ENCODE results near the gene COL6A1.
"Not testable (repeated sequence)": the region's sequence is repeated elsewhere in the genome, so short reads cannot be mapped to it uniquely, and the experiment has no call there.

Gene COL6A1

GRCh38 chr21:46041183-46041582 is 59.6 kb downstream of the COL6A1 start:
- Histone ChIP-seq H3K36me3 (ENCODE audit: control insufficient read depth in 4 of 4, insufficient read depth in 4 of 4, low read length in 3 of 4) (no peaks in the 10 kb centered on the region), H3K4me3 (ENCODE audit: control insufficient read depth in 1 of 7, extremely low read depth in 1 of 7, insufficient read depth in 4 of 7, low read depth in 2 of 7, low read length in 6 of 7) (no peak overlapping the region), H3K9me3 (ENCODE audit: control extremely low read depth in 1 of 5, control insufficient read depth in 4 of 5, insufficient read depth in 2 of 5, low read depth in 1 of 5, low read length in 4 of 5) (no peaks in the 10 kb centered on the region), H3K4me1 (ENCODE audit: control extremely low read depth in 1 of 4, control insufficient read depth in 4 of 4, insufficient read depth in 4 of 4, low read length in 3 of 4) (no peaks in the 10 kb centered on the region), H3K27me3 (replicated peaks in 2 of 5; ENCODE audit: control insufficient read depth in 4 of 5, insufficient read depth in 5 of 5, low read length in 4 of 5) (peaks cover 0 to 2% (median 0%) of the 10 kb centered on the region in 5 experiments), H3K27ac (ENCODE audit: insufficient read depth in 1 of 2, low read depth in 1 of 2, low read length in 2 of 2, poor library complexity in 1 of 2, severe bottlenecking in 2 of 2) (no peak overlapping the region)
- DNase-seq = no peak
- CTCF ChIA-PET = interaction anchor here (1.1 kb wide), 1 partner anchor 32 kb away, joined by 3 read pairs; no protein-coding TSS in a partner anchor
- 97% methylated on average over 10 of the region's 10 CpGs for WGBS (ENCODE audit: insufficient coverage)
- POLR2A ChIA-PET = no interaction called here

- Histone ChIP-seq H3K4me3 (ENCODE audit: control insufficient read depth in 1 of 7, extremely low read depth in 1 of 7, insufficient read depth in 4 of 7, low read depth in 2 of 7, low read length in 6 of 7) (no peak overlapping the region), H3K4me1 (ENCODE audit: control extremely low read depth in 1 of 4, control insufficient read depth in 4 of 4, insufficient read depth in 4 of 4, low read length in 3 of 4) (no peaks in the 10 kb centered on the region), H3K9me3 (ENCODE audit: control extremely low read depth in 1 of 5, control insufficient read depth in 4 of 5, insufficient read depth in 2 of 5, low read depth in 1 of 5, low read length in 4 of 5) (peaks cover 0 to 12% (median 7%) of the 10 kb centered on the region in 5 experiments), H3K27me3 (replicated peaks in 2 of 5; ENCODE audit: control insufficient read depth in 4 of 5, insufficient read depth in 5 of 5, low read length in 4 of 5) (peaks cover 0 to 6% (median 0%) of the 10 kb centered on the region in 5 experiments), H3K27ac (ENCODE audit: insufficient read depth in 1 of 2, low read depth in 1 of 2, low read length in 2 of 2, poor library complexity in 1 of 2, severe bottlenecking in 2 of 2) (no peak overlapping the region), H3K36me3 (ENCODE audit: control insufficient read depth in 4 of 4, insufficient read depth in 4 of 4, low read length in 3 of 4) (no peaks in the 10 kb centered on the region)
- DNase-seq = no peak
- WGBS (ENCODE audit: insufficient coverage) = no CpG with 5 or more reads among the region's 2 CpGs
- ChIA-PET CTCF (no interaction called here), POLR2A (no interaction called here)
These were observed 63.6 kb downstream of the COL6A1 start for GRCh38 chr21:46045154-46045553.

GRCh38 chr21:46046471-46046870 is 64.9 kb downstream of the COL6A1 start:
- POLR2A ChIA-PET = interaction anchor here (0.8 kb wide), 1 partner anchor 76 kb away, joined by 3 read pairs; no protein-coding TSS in a partner anchor
- Histone ChIP-seq H3K36me3 (ENCODE audit: control insufficient read depth in 4 of 4, insufficient read depth in 4 of 4, low read length in 3 of 4) (no peaks in the 10 kb centered on the region), H3K4me1 (ENCODE audit: control extremely low read depth in 1 of 4, control insufficient read depth in 4 of 4, insufficient read depth in 4 of 4, low read length in 3 of 4) (no peaks in the 10 kb centered on the region), H3K9me3 (ENCODE audit: control extremely low read depth in 1 of 5, control insufficient read depth in 4 of 5, insufficient read depth in 2 of 5, low read depth in 1 of 5, low read length in 4 of 5) (peaks cover 0 to 15% (median 7%) of the 10 kb centered on the region in 5 experiments), H3K4me3 (ENCODE audit: control insufficient read depth in 1 of 7, extremely low read depth in 1 of 7, insufficient read depth in 4 of 7, low read depth in 2 of 7, low read length in 6 of 7) (no peak overlapping the region), H3K27ac (ENCODE audit: insufficient read depth in 1 of 2, low read depth in 1 of 2, low read length in 2 of 2, poor library complexity in 1 of 2, severe bottlenecking in 2 of 2) (no peak overlapping the region), H3K27me3 (replicated peaks in 2 of 5; ENCODE audit: control insufficient read depth in 4 of 5, insufficient read depth in 5 of 5, low read length in 4 of 5) (peaks cover 0 to 7% (median 0%) of the 10 kb centered on the region in 5 experiments)
- DNase-seq = no peak
- whole genome bisulfite sequencing (ENCODE audit: insufficient coverage) = 93% methylated on average over 8 of the region's 12 CpGs
- CTCF ChIA-PET = no interaction called here

- CTCF ChIA-PET = not testable (repeated sequence)
These were observed 65.3 kb downstream of the COL6A1 start for GRCh38 chr21:46046906-46047305.

GRCh38 chr21:46048926-46049889 is 67.6 kb downstream of the COL6A1 start:
- no peak for DNase-seq
- no peaks in the 10 kb centered on the region for H3K36me3 ChIP-seq (ENCODE audit: control insufficient read depth in 4 of 4, insufficient read depth in 4 of 4, low read length in 3 of 4)
- 86% methylated on average over 21 of the region's 27 CpGs for WGBS (ENCODE audit: insufficient coverage)
- ChIA-PET POLR2A (no interaction called here), CTCF (interaction anchor here (1.1 kb wide), 1 partner anchor 10 kb away, joined by 3 read pairs; no protein-coding TSS in a partner anchor)
- no peaks in the 10 kb centered on the region for H3K4me1 ChIP-seq (ENCODE audit: control extremely low read depth in 1 of 4, control insufficient read depth in 4 of 4, insufficient read depth in 4 of 4, low read length in 3 of 4)
- H3K27ac ChIP-seq (ENCODE audit: insufficient read depth in 1 of 2, low read depth in 1 of 2, low read length in 2 of 2, poor library complexity in 1 of 2, severe bottlenecking in 2 of 2) = no peak overlapping the region
- peaks cover 0 to 18% (median 1%) of the 10 kb centered on the region in 5 experiments for H3K27me3 ChIP-seq (replicated peaks in 2 of 5; ENCODE audit: control insufficient read depth in 4 of 5, insufficient read depth in 5 of 5, low read length in 4 of 5)
- H3K9me3 ChIP-seq (ENCODE audit: control extremely low read depth in 1 of 5, control insufficient read depth in 4 of 5, insufficient read depth in 2 of 5, low read depth in 1 of 5, low read length in 4 of 5) = peaks cover 0 to 25% (median 12%) of the 10 kb centered on the region in 5 experiments
- no peak overlapping the region for H3K4me3 ChIP-seq (ENCODE audit: control insufficient read depth in 1 of 7, extremely low read depth in 1 of 7, insufficient read depth in 4 of 7, low read depth in 2 of 7, low read length in 6 of 7)

More at GRCh38 chr21:46046906-46047305, 65.3 kb downstream of the COL6A1 start:
- H3K27ac ChIP-seq (ENCODE audit: insufficient read depth in 1 of 2, low read depth in 1 of 2, low read length in 2 of 2, poor library complexity in 1 of 2, severe bottlenecking in 2 of 2); H3K4me3 ChIP-seq (ENCODE audit: control insufficient read depth in 1 of 7, extremely low read depth in 1 of 7, insufficient read depth in 4 of 7, low read depth in 2 of 7, low read length in 6 of 7); H3K27me3 ChIP-seq (replicated peaks in 2 of 5; ENCODE audit: control insufficient read depth in 4 of 5, insufficient read depth in 5 of 5, low read length in 4 of 5); H3K36me3 ChIP-seq (ENCODE audit: control insufficient read depth in 4 of 4, insufficient read depth in 4 of 4, low read length in 3 of 4); POLR2A ChIA-PET; H3K4me1 ChIP-seq (ENCODE audit: control extremely low read depth in 1 of 4, control insufficient read depth in 4 of 4, insufficient read depth in 4 of 4, low read length in 3 of 4); DNase-seq: not testable (repeated sequence)
- 84% methylated on average over 5 of the region's 12 CpGs for WGBS (ENCODE audit: insufficient coverage)
- peaks cover 0 to 15% (median 7%) of the 10 kb centered on the region in 5 experiments for H3K9me3 ChIP-seq (ENCODE audit: control extremely low read depth in 1 of 5, control insufficient read depth in 4 of 5, insufficient read depth in 2 of 5, low read depth in 1 of 5, low read length in 4 of 5)

- CTCF ChIA-PET = no interaction called here
- POLR2A ChIA-PET = no interaction called here
- Histone ChIP-seq H3K27ac (ENCODE audit: insufficient read depth in 1 of 2, low read depth in 1 of 2, low read length in 2 of 2, poor library complexity in 1 of 2, severe bottlenecking in 2 of 2) (no peak overlapping the region), H3K27me3 (replicated peaks in 2 of 5; ENCODE audit: control insufficient read depth in 4 of 5, insufficient read depth in 5 of 5, low read length in 4 of 5) (peaks cover 0 to 18% (median 1%) of the 10 kb centered on the region in 5 experiments), H3K4me1 (ENCODE audit: control extremely low read depth in 1 of 4, control insufficient read depth in 4 of 4, insufficient read depth in 4 of 4, low read length in 3 of 4) (no peaks in the 10 kb centered on the region), H3K4me3 (ENCODE audit: control insufficient read depth in 1 of 7, extremely low read depth in 1 of 7, insufficient read depth in 4 of 7, low read depth in 2 of 7, low read length in 6 of 7) (no peak overlapping the region), H3K9me3 (ENCODE audit: control extremely low read depth in 1 of 5, control insufficient read depth in 4 of 5, insufficient read depth in 2 of 5, low read depth in 1 of 5, low read length in 4 of 5) (peaks cover 0 to 25% (median 12%) of the 10 kb centered on the region in 5 experiments), H3K36me3 (ENCODE audit: control insufficient read depth in 4 of 4, insufficient read depth in 4 of 4, low read length in 3 of 4) (no peaks in the 10 kb centered on the region)
- DNase-seq = no peak
- WGBS (ENCODE audit: insufficient coverage) = 94% methylated on average over 30 of the region's 33 CpGs
These were observed 68.5 kb downstream of the COL6A1 start for GRCh38 chr21:46049890-46050667.
